ENCODE measurements around the gene KCNQ1. TPM values are rescaled to one million over a fixed set of nuclear protein-coding genes. Genes with fewer than 3 reads are reported as not detected.
A peak's percentile ranks its signal among the peaks of the same experiment; 100 is the strongest.

KCNQ1 gene
- total and polyA plus RNA-seq, 8 donors, result 14.0 to 61.1 (median 46.7) TPM

DNA sequence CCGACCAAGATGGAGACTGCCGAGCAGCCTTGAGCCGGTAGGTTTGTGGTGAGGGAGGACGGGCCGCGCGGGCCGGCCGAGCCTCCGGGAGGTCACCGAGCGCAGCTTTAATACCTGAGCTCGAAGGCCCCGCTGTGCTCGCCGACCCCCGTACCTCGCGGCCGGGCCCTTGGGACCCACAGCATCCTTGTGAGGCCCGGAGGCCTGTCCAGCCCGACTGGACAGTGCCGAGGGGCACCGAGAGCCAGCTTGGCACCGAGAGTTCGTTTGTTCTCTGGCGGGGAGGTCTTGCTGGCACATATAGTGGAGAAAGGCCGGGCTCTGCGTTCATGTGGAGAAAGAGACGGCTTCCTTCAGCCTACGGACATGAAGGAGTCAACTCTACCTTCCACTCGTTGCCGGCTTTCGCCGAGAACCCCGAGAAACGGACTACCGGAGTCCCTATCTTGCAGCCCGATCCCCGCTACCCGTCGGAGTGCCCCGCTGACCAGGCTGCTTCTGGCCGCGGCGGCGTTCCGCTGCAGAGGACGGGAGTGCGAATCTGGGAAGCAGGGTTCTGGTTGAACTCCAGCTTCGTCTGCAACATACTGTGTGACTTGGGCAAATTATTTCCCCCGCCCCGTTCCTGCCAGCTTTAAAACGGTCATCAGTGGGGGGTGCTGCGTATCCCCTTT lies 43.9 kb upstream of the KCNQ1 start:
- Histone ChIP-seq H3K4me3 (peak overlapping the region; percentile 90 to 100 (median 100)), H3K27ac (peak overlapping the region; percentile 23 to 75 (median 64)), H3K27me3 (no peaks in the 10 kb centered on the region), H3K36me3 (peaks cover 0 to 25% (median 20%) of the 10 kb centered on the region in 3 donors), H3K4me1 (peaks cover 8 to 18% (median 14%) of the 10 kb centered on the region in 3 donors), H3K9me3 (no peaks in the 10 kb centered on the region)
- no peak for FAIRE-seq
- ATAC-seq, result peak; percentile 1 to 6 (median 2)
- TF ChIP-seq, protein P1, sequence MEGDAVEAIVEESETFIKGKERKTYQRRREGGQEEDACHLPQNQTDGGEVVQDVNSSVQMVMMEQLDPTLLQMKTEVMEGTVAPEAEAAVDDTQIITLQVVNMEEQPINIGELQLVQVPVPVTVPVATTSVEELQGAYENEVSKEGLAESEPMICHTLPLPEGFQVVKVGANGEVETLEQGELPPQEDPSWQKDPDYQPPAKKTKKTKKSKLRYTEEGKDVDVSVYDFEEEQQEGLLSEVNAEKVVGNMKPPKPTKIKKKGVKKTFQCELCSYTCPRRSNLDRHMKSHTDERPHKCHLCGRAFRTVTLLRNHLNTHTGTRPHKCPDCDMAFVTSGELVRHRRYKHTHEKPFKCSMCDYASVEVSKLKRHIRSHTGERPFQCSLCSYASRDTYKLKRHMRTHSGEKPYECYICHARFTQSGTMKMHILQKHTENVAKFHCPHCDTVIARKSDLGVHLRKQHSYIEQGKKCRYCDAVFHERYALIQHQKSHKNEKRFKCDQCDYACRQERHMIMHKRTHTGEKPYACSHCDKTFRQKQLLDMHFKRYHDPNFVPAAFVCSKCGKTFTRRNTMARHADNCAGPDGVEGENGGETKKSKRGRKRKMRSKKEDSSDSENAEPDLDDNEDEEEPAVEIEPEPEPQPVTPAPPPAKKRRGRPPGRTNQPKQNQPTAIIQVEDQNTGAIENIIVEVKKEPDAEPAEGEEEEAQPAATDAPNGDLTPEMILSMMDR (IDR thresholded peaks at IDR 0.05), result no peak
- 0% methylated on average over 54 to 55 of the region's 55 CpGs for WGBS, 2 donors
- peak in 1 of 6 donors; percentile 40 for DNase-seq
- intact Hi-C loops (cut with DNase I), result no loop called here

DNA sequence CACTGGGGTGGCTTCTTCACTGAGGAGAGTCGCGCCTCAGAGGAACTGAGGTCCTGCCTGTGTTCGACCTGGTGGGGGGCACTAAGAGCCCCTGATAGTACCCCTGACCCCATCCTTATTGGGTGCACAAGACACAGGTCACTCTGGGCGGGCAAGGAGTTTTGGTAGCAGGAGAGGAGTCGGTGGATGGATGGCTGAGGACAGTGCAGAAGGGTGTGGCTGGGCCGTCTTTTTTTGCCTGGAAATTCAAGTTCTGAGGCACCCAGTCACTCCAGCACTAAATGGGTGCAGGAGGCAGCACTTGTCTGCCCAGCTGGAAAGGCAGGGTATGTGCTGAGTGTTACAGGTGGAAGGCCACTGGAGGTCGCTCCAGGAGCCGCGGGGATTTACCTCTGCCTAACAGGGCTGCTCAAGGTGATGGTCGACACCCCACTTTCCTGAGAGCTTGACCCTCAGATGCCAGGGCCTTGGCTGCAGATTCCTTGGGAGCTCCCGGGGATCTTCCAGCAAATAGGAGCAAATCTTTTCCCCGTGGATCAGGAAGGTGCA lies 43.3 kb upstream of the KCNQ1 start:
- no peak for FAIRE-seq
- Histone ChIP-seq H3K4me3 (peak overlapping the region; percentile 90 to 100 (median 100)), H3K36me3 (peaks cover 0 to 19% (median 14%) of the 10 kb centered on the region in 3 donors), H3K27ac (no peak overlapping the region), H3K4me1 (peaks cover 8 to 18% (median 14%) of the 10 kb centered on the region in 3 donors), H3K9me3 (no peaks in the 10 kb centered on the region), H3K27me3 (no peaks in the 10 kb centered on the region)
- 18 to 26% methylated on average over 12 of the region's 12 CpGs for WGBS, 2 donors
- TF ChIP-seq, protein P1 (IDR thresholded peaks at IDR 0.05), result no peak
- ATAC-seq, result no peak
- DNase-seq, result no peak
- intact Hi-C loops (cut with DNase I), result no loop called here

DNA sequence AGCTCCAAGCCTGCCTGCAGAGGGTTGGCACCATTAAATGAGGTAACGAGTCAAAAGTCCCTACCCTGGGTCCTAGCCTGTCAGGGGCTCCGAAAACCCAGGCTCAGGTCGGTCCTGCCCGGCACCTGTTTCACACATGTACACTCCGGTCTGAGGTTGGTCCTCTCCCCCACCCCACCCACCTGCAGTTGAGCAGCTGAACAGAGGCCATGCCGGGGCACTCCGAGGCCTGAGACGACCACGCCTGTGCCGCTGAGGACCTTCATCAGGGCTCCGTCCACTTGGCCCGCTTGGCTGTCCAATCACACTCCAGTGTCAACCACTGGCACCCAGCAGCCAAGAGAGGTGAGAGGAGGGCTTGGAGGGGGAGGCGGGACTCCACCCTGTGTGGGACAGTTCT lies 42.7 kb upstream of the KCNQ1 start:
- 81 to 86% methylated on average over 13 of the region's 13 CpGs for WGBS, 2 donors
- DNase-seq (no peak), ATAC-seq (no peak), FAIRE-seq (no peak)
- H3K27me3 ChIP-seq, result no peaks in the 10 kb centered on the region
- H3K9me3 ChIP-seq, result no peaks in the 10 kb centered on the region
- intact Hi-C loops (cut with DNase I), result no loop called here
- H3K36me3 ChIP-seq, result peaks cover 0 to 13% (median 10%) of the 10 kb centered on the region in 3 donors
- TF ChIP-seq, protein P1 (IDR thresholded peaks at IDR 0.05), result no peak
- H3K4me3 ChIP-seq, result peak overlapping the region in 1 of 4 donors; percentile 100
- H3K27ac ChIP-seq, result no peak overlapping the region
- peaks cover 8 to 18% (median 14%) of the 10 kb centered on the region in 3 donors for H3K4me1 ChIP-seq

DNA sequence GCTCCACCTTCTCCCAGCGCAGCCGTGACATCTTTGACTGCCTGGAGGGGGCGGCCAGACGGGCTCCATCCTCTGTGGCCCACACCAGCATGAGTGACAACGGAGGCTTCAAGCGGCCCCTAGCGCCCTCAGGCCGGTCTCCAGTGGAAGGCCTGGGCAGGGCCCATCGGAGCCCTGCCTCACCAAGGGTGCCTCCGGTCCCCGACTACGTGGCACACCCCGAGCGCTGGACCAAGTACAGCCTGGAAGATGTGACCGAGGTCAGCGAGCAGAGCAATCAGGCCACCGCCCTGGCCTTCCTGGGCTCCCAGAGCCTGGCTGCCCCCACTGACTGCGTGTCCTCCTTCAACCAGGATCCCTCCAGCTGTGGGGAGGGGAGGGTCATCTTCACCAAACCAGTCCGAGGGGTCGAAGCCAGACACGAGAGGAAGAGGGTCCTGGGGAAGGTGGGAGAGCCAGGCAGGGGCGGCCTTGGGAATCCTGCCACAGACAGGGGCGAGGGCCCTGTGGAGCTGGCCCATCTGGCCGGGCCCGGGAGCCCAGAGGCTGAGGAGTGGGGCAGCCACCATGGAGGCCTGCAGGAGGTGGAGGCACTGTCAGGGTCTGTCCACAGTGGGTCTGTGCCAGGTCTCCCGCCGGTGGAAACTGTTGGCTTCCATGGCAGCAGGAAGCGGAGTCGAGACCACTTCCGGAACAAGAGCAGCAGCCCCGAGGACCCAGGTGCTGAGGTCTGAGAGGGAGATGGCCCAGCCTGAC lies 41.7 kb upstream of the KCNQ1 start:
- Histone ChIP-seq H3K27me3 (no peaks in the 10 kb centered on the region), H3K27ac (no peak overlapping the region), H3K4me3 (no peak overlapping the region), H3K4me1 (peaks cover 8 to 18% (median 14%) of the 10 kb centered on the region in 3 donors), H3K36me3 (peaks cover 0 to 13% (median 10%) of the 10 kb centered on the region in 3 donors), H3K9me3 (no peaks in the 10 kb centered on the region)
- FAIRE-seq, result no peak
- TF ChIP-seq, protein P1 (IDR thresholded peaks at IDR 0.05), result no peak
- 85 to 87% methylated on average over 31 of the region's 31 CpGs for WGBS, 2 donors
- intact Hi-C loops (cut with DNase I), result no loop called here
- no peak for ATAC-seq
- no peak for DNase-seq
